Left renal cortex interstitium (tissue), 4 donors: Measurements from ENCODE around the gene TGFB1I1. TPM values are rescaled to one million over a fixed set of nuclear protein-coding genes. Genes with fewer than 3 reads are reported as not detected.
"Not testable (repeated sequence)": the region's sequence is repeated elsewhere in the genome, so short reads cannot be mapped to it uniquely, and the experiment has no call there.

Experiments
- DNase-seq, 4 donors: peaks; one replicate each; pipeline ENCODE4 v3.0.0-alpha.2; 2013; ENCODE audit warnings: low read depth in 4 of 4, low spot score in 2 of 4, missing footprints in 1 of 4
- polyA plus RNA-seq, 4 donors: library from polyadenylated mRNA; unstranded; fragments of 120-200 nt; gene quantifications; one replicate each; pipeline ENCODE4 v1.2.1, GENCODE V29; 2013; ENCODE audit not compliant: insufficient read length in 4 of 4

The TGFB1I1 gene
- polyA plus RNA-seq, 4 donors, result 36.1 to 57.8 (median 49.3) TPM

- peak; percentile 77 to 85 (median 80) for DNase-seq
Observed at GRCh38 chr16:31507929-31508705, 36.2 kb downstream of the TGFB1I1 start, which contains the start of gene RUSF1. Gene RUSF1 (minus strand): TSS chr16:31508391. CDS start chr16:31508373, 18 bp downstream.

GRCh38 chr16:31508706-31509195, 36.8 kb downstream of the TGFB1I1 start:
- peak in 1 of 4 donors; percentile 83 for DNase-seq

- DNase-seq, result no peak
Observed at GRCh38 chr16:31513126-31513525, 41.2 kb downstream of the TGFB1I1 start.

- no peak for DNase-seq
Observed at GRCh38 chr16:31513884-31514283, 41.9 kb downstream of the TGFB1I1 start.

- no peak for DNase-seq
Observed at GRCh38 chr16:31517800-31518402, 45.9 kb downstream of the TGFB1I1 start.

GRCh38 chr16:31519759-31520431, 47.9 kb downstream of the TGFB1I1 start:
- no peak for DNase-seq

- DNase-seq, result no peak
Observed at GRCh38 chr16:31521368-31521767, 49.4 kb downstream of the TGFB1I1 start.

- no peak for DNase-seq
Observed at GRCh38 chr16:31522071-31522470, 50.1 kb downstream of the TGFB1I1 start.

- not testable (repeated sequence) for DNase-seq
Observed at GRCh38 chr16:31523768-31524167, 51.8 kb downstream of the TGFB1I1 start.

GRCh38 chr16:31525113-31525512, 53.2 kb downstream of the TGFB1I1 start:
- DNase-seq, result no peak

Other genes with a start within 250 kb of the TGFB1I1 start
- 1 to 10 TPM; 1.5 to 3.2 (median 2.6) TPM for gene ITGAM, start 212.2 kb upstream of the TGFB1I1 start, polyA plus RNA-seq
- 1 to 10 TPM in 1 of 4 donors, under 1 TPM in 3; 0.30 to 1.3 (median 0.55) TPM for gene ITGAX, start 117.0 kb upstream of the TGFB1I1 start, polyA plus RNA-seq
- gene ITGAD, start 78.8 kb upstream of the TGFB1I1 start, polyA plus RNA-seq, result under 1 TPM; 0.06 to 0.43 (median 0.21) TPM
- gene COX6A2, start 43.8 kb upstream of the TGFB1I1 start, polyA plus RNA-seq, result 1 to 10 TPM in 2 of 4 donors, under 1 TPM in 2; 0.59 to 1.6 (median 1.2) TPM
- gene ZNF843, start 29.4 kb upstream of the TGFB1I1 start, polyA plus RNA-seq, result 1 to 10 TPM; 3.1 to 3.5 (median 3.5) TPM
- 10 to 100 TPM in 3 of 4 donors, 1 to 10 TPM in 1; 9.5 to 17.5 (median 14.8) TPM for gene ARMC5, start 12.7 kb upstream of the TGFB1I1 start, polyA plus RNA-seq
- 10 to 100 TPM; 37.3 to 72.3 (median 54.2) TPM for gene SLC5A2, start 11.0 kb downstream of the TGFB1I1 start, polyA plus RNA-seq
- 100 to 1,000 TPM in 1 of 4 donors, 10 to 100 TPM in 3; 70.2 to 103 (median 87.8) TPM for gene RUSF1, start 36.2 kb downstream of the TGFB1I1 start, polyA plus RNA-seq
- 10 to 100 TPM in 1 of 4 donors, 1 to 10 TPM in 3; 3.9 to 29.0 (median 6.7) TPM for gene AHSP, start 55.7 kb downstream of the TGFB1I1 start, polyA plus RNA-seq